CD4-positive, alpha-beta T cell treated with Interleukin-4 for 1 hour (primary cell): ENCODE results near the gene LITAF.
"Not testable (repeated sequence)": the region's sequence is repeated elsewhere in the genome, so short reads cannot be mapped to it uniquely, and the experiment has no call there.

Experiments
- DNase-seq, 2 donors: peaks; one replicate each; pipeline ENCODE4 v3.0.0-alpha.2; 2020 to 2022

Gene LITAF

DNA sequence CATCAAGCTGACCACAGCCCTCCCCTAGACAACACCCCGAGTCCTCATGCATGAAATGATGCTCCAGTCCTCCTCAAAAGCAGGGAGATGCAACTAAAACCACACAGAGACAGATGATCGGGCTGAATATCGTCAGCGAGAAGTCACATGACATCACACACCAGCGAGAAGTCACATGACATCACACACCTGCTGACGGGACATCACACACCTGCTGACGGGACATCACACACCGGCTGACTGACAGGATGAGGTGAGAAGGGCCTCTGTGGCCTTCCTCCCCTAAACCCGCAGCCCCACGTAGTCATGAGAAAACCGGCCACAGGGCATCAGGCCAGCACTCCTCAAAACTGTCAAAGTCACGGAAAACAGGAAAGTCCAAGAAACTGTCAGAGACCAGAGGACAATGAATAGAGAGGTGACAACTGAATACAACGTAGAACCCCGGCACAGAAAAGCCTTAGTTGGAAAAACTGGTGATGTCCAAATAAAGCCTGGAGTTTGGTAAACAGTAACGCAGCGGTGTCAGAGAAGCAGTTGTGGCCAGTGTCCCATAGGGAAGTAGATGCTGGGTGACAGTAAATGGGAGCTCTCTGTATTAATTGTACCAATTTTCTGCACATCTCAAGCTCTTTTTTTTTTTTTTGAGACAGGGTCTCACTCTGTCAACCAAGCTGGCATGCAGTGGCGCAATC is 14.3 kb downstream of the LITAF start:
- DNase-seq, result peak; percentile 75 to 83

DNA sequence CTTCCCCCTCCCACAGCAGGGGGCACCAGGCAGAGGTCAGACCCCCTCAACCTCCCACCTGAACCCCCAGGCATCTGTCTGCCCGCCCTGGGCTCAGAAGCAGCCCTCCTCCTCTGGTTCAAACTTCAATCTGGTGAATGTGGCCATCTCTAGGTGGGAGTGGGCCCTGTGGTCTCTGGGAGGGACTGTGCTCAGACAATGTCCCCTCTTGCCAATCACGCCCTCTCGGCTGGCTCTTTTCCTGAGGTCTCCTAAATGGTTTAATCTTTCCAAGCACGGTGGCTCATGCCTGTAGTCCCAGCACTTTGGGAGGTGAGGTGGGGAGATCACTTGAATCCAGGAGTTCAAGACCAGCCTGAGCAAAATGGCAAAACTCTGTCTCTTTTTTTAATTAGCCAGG is 15.2 kb downstream of the LITAF start:
- DNase-seq, result no peak

DNA sequence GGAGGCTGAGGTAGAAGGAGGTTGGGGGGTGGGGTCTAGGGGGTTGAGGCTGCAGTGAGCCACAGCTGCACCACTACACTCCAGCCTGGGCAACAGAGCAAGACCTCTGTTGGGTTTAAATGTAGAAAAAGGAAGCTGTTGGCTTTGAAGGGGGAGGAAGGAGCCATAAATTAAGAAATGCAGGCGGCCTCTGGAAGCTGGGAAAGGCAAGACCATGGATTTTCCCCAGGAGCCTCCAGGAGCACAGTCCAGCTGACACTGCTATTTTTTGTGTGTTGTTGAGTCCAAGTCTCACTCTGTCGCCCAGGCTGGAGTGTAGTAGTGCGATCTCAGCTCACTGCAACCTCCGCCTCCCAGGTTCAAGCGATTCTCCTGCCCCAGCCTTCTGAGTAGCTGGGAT is 15.9 kb downstream of the LITAF start:
- DNase-seq, result no peak

DNA sequence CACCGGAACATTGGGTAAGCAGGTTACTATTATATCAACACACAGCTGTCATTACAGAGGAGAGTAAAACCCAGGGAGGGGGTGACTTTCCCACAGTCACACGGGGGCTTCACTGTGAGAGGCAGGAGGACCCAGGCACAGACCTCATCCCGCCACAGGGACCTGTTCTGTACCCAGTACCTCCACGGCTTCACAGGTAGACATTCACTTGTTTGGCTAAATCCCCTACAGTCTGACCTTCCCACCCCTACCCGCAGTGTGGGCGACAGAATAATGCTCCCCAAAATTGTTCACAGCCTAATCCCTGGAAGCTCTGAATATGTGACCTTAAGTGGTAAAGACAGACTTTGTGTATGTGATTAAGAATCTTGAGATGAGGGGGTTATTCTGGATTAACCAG is 16.5 kb downstream of the LITAF start:
- DNase-seq, result no peak

DNA sequence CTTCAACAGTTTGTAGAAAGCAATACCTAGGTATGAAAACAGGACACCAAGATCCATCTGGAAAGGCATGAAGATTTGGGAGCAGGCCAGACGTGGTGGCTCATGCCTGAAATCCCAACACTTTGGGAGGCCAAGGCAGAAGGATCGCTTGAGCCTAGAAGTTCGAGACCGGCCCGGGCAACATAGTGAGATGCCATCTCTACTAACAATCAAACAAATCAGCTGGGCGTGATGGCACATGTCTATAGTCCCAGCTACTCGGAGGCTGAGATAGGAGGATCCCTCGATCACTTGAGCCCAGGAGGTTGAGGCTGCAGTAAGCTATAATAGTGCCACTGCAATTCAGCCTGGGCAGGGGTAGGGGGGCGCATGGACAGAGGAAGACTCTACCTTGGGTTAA is 20.3 kb downstream of the LITAF start:
- no peak for DNase-seq

DNA sequence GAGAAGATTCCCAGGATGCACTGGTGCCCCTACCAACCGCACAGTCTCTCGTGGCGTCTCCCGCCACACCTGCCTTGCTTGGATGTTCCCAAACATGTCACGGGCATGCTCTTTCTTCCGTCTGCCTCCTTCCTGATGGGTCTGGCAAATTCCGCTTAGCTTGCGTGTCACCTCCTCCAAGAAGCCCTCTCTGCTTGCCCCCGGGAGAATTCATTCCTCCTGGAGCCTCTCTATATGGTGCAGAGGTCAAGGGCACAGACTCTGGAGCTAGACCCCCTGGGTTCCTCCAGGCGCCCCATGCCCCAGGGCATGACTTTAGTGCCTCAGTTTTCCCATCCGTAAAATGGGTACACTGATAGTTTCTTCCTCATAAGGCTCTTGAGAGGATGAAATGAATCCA is 21.1 kb downstream of the LITAF start:
- DNase-seq, result no peak

DNA sequence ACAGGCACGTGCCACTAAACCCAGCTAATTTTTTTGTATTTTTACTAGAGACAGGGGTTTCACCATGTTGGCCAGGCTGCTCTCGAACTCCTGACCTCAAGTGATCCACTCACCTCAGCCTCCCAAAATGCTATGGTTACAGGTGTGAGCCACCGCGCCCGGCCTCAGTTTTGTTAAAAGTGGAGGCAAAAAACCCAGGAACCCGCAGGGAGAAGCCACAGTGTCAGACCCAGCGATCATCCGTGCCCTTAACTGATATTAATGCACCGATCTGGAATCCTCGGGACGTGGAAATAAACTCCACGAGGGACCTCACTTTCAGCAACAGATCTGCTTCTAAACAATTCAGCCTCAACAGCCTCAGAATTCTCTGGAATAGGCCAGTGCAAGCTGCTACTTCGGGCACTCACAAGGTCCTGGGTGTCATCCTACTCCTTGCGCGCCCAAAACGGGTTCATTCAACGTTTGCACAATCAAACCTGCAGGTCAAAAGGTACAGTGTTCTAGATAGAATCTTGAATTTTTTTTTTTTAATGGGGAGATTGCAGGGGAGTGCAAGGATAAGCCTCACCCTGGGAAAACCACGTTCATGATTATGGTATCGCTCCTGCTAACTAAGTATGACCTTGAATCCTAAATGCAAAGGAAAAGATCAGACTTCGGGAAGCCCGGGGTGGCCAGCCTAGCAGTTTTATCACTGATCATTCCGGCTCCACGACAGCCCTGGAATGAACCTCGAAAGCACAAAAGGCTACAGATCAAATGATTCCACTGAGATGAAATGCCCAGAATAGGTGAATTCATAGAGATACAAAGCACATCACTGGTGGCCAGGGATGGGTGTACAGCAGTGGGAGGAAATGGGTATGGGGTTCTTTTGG is 22.4 kb downstream of the LITAF start:
- DNase-seq, result no peak

DNA sequence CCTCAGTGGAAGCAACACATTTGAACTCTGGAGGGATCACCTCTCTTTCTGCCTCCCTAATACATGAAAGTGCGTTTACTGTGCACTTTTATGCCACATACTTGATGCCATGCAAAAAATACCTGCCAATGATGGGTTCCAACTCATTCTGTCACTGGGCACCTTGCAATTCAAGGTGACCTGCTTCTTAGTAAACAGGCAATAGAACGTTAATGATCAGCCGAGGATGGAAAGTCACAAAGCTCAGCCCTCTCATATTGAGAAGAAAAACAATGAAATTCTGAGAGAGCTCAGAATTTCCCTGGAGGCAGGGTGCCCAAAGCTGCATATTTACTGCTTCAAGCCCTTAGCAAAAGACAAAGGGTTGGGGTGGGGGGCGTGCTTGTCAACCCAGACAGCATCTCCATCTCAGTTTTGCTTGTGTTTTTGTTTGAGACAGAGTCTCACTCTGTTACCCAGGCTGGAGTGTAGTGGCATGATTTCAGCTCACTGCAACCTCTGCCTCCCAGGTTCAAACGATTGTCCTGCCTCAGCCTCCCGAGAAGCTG is 23.2 kb downstream of the LITAF start:
- no peak for DNase-seq

DNA sequence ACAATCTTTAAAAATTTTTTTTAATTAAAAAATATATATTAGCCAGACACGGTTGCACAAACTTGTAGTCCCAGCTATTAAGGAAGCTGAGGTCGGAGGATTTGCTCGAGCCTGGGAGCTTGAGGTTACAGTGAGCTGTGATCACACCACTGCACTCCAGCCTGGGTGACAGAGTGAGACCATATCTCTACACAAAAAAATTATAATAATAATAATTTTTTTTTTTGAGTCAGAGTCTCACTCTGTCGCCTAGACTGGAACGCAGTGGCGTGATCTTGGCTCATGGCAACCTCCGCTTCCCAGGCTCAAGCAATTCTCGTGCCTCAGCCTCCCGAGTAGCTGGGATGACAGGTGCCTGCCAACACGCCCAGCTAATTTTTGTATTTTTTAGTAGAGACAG is 23.8 kb downstream of the LITAF start:
- DNase-seq, result peak; percentile 33 to 37

DNA sequence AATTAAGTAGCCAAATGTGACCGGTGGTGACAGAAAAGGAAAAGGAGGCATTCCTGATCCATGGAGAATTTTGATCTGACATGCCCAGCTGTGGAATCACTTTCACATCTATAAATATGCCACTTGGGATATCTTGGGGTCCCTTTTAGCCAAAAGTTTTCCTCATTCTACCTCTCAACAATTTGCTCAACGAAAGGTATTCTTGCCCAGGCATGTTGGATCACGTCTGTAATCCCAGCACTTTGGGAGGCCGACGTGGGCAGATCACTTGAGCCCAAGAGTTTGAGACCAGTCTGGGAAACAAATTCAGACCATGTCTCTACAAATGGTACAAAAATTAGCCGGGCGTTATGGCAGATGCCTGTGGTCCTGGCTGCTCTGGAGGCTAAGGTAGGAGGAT is 24.3 kb downstream of the LITAF start:
- DNase-seq, result no peak

DNA sequence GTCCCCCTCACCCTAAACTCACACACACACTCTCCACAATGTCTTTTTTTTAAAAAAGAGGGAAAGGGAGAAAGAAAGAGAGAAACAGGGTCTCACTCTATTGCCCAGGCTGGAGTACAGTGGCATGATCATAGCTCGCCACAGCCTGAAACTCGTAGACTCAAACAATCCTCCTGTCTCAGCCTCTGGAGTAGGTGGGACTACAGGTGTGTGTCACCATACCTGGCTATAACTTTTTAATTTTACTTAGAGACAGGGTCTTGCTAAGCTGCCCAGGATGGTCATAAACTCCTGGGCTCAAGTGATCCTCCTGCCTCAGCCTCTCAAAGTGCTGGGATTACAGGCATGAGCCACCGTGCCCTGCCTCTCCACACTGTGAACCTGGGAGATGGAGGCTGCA is 24.9 kb downstream of the LITAF start:
- DNase-seq, result no peak

DNA sequence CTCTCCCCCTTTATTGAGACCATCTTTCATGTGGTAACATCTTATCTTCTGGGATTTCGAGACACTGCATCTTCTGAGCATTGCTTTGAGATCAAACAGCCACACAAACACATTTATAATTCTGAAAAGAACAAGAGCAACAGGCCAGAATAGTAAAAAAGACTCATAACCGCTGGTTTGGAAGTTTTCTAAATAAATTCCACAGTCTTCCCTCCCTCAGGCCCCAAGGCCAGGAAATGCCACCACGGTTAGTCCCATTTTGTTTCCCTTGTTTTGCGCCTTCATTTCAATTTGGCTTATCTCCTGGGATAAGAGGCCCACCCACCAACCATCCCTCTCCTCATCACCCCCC is 25.3 kb downstream of the LITAF start:
- no peak for DNase-seq

DNA sequence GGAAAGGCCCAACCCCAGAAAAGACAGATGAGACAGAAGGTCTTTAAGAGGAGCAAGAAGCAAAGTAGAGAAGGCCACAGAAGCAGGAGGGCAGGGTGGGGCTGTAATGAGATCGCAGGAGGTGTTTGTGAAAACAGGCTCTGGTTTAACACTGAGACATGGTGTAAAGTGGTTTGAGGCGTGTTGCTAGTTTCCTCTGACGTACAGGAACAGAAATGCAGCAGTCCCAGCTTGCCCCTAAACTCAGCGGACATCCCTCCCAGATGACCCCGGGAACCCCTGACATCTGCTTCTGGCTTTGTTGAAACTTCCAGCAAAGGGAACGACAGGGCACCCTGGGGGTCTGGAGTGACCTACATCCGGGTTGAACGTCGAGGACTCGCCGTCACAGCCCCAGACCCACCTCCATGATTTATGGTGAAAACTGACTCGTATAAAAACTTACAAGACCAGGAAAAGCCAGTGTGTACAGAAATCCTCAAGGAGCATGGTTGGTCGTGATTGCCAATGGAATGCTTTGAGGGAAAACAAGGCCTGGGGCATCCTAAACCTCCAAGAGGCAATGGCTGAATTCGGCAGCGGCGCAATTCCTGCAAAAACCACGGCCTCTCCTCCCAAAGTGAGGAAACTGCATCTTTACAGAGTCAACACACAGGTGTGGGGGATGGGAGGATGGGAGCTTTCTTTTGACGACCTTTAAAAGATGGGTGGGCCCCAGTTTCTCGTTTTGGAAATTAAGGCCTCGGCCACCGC is 25.8 kb downstream of the LITAF start:
- DNase-seq, result peak; percentile 84 to 86

DNA sequence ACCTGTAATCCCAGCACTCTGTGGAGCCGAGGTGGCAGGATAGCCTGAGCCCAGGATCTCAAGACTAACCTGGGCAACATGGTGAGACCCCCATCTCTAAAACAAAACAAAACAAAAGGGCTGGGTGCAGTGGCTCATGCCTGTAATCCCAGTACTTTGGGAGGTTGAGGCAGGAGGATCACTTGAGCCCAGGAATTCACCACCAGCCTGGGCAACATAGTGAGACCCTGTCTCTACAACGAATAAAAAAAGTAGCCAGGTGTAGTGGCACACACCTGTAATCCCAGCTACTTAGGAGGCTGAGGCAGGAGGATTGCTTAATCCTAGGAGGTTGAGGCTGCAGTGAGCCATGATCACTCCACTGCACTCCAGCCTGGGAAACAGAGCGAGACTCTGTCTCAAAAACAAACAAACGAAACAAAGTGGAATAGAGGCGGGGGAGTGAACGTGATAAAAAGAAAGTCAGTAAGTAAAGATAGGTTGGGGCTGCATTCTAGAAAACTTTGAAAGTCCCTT is 28.4 kb downstream of the LITAF start:
- not testable (repeated sequence) for DNase-seq

DNA sequence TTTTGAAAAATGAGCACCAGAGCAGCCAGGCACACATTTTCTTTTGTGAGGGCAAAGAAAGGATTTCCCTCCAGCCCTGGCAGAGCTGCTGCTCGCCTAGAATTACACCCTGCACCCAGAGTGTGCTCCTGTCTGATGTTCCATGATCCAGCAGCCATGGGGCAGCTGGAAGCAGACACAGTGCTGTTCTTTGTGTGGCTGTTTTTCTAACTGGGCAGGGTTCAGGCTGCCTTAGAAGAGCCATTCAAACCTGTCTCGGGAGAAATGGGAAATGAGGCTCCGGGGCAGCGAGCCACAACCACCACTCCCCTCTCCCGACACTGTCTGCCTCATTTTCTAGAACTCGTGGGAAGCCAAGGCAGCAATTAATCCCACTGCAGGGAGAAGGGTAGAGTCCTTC is 28.9 kb downstream of the LITAF start:
- DNase-seq, result no peak

DNA sequence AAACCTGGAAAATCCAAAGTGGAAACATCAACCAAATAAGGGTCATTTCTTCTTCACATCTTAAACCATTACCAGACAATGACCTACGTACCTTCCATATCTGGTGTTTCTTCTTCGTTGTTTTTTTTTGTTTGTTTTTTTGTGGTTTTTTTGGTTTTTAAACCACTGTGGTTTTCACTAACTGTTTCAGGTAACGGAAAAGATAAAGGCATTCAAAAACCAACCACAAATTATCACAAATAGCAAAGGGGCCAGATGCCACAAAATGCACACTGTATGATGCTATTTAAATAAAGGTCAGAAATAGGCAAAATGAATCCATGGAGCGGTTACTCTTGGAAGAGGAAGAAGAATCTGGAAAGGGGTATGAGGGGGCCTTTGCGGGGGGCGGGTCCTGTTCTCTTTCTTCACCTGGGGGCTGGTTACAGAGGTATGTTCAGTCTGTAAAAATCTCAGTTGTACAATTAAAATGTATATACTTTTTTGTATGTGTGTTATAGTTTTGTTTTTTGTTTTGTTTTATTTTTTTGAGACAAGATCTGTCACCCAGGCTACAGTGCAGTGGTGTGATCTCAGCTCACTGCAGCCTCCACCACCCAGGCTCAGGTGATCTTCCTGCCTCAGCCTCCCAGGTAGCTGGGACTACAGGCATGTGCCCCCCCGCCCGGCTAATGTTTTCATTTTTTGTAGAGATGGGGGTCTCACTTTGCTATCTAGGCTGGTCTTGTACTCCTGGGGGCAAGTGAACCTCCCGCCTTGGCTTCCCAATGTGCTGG is 29.6 kb downstream of the LITAF start:
- DNase-seq, result peak; percentile 36 to 52

DNA sequence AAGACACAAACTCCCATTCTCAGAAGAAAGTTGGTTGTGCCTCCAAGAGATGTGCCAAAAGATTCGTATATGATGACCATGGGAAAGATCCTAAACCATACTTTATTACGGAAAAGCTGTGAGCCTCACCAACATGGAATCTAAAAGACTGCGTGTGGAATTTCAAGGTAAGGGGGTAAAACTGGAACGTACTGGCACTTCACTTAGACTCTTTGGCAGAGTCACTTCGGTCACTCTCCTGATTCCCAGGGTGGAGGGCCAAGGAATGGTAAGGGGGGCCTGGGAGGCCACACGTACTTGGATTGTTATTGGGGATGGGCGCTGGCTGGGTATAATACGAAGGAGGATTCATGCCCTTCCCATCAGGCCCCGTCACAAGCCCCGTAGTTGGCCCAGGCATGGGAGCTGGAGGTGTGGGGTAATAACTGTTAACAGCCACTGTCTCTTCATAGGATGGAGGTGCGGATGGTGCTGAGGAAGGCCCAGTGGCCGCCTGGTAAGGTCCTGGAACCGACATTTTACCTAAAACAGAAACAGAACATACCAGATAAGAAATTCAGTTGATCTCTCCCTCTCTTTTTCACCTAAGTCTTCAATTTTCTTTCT is 30.4 kb downstream of the LITAF start:
- no peak for DNase-seq

DNA sequence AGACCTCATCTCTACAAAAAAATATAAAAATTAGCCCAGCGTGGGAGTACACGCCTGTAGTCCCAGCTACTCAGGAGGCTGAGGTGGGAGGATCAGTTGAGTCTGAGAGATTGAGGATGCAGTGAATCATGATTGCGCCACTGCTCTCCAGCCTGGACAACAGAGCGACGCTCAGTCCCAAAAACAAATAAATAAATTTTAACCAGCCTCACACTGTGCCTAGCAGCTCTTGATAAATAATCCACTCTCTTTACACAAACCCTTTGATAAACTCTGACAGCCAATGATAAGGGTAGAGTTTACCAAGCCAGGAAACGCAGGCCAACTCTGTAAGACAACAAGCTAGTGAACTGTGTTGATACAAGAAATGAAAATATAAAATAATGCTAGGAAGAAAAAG is 32.7 kb downstream of the LITAF start:
- no peak for DNase-seq

DNA sequence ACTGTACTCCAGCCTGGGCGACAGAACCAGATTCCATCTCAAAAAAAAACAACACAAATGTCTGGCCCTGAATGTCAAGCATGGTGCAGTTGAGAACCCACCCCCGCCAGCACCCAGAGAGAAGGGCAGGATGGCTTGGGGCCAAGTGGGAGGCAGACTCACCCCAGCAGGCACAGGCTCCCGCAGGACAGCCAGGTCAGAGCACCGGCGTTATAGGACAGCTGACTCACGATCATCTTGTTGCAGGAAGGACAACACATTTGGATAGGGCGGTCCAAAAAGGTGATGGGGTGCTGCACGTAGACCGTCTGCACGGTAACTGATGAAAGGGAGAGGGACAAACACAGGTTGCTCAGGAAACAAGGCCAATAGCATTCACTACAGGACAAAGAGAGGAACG is 33.3 kb downstream of the LITAF start:
- no peak for DNase-seq

DNA sequence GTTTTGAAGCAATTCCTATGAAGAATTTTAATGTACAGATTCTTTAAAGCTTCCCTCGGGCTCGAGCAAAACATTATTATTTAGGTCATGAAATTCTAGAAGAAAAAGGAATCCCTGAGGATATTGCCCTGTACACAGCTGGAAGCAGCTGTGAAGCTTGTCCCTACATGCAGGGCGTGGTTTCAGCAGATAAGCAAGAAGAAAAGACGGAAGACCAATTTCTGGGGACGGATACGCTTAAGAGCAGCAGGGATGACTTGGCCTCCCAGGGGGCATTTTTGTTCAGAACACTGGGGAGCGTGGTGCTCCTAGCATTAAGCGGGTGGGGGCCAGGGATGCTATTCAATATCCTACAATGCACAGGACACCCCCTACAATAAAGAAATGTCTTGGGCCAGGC is 34.3 kb downstream of the LITAF start:
- no peak for DNase-seq

DNA sequence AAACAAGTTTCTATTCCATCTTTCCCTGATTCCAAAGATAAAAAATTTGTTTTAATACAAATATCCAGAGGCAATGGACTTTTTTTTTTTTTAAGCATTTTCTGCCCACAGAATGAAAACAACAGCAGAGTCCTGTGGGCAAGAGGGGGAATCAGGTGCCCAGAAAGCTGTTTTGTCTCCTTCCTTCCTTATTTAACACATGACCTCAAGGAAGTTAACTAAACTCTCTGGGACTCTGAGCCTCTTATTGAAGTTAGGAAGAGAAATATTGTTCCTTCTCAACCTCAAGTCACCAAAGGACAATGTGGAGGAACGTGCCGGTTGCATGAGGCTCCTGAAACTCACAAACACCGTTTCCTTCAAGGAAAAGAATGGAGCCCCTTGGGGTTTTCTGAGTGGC is 34.9 kb downstream of the LITAF start:
- DNase-seq, result no peak
